Peyer's patch (tissue), 4 donors: ENCODE measurements around the gene ATF6.

ENCODE experiments used
- POLR2A ChIP-seq, 2 donors: fragments of 450-650 bp; IDR thresholded peaks; one replicate each; pipeline ENCODE4 v1.5.1; 2017; ENCODE audit warnings: antibody characterized with exemption in 2 of 2, mild to moderate bottlenecking in 2 of 2, moderate library complexity in 2 of 2
- TF ChIP-seq, protein P1 (sequence below), 6 experiments: fragments of 450-650 bp in 4 of 6; fragments of 200-600 bp in 2 of 6; sonication (generic) in 1 of 6; IDR thresholded peaks; one replicate each; pipeline ENCODE4 v1.5.1; 2017 to 2019; ENCODE audit warnings: antibody characterized with exemption in 6 of 6, mild to moderate bottlenecking in 3 of 6, moderate library complexity in 1 of 6

DNA sequence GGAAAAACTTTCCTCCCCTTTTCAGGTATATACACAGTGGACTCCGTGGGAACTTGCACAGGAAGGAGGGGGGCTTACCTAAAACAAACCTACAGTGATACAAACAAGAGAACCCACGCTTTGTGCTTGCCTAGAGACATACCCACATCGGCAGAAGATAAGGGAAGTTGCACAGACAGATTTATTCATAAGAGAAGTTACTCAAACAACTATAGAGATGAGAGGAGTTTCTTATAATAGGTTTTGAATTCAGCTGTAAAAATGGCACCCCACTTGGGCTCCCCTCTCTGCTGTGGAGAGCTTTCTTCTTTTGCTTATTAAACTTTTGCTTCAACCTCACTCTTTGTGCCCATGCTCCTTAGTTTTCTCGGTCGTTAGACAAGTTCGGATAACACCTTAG, 18.3 kb upstream of the ATF6 start:
- TF ChIP-seq, protein P1, sequence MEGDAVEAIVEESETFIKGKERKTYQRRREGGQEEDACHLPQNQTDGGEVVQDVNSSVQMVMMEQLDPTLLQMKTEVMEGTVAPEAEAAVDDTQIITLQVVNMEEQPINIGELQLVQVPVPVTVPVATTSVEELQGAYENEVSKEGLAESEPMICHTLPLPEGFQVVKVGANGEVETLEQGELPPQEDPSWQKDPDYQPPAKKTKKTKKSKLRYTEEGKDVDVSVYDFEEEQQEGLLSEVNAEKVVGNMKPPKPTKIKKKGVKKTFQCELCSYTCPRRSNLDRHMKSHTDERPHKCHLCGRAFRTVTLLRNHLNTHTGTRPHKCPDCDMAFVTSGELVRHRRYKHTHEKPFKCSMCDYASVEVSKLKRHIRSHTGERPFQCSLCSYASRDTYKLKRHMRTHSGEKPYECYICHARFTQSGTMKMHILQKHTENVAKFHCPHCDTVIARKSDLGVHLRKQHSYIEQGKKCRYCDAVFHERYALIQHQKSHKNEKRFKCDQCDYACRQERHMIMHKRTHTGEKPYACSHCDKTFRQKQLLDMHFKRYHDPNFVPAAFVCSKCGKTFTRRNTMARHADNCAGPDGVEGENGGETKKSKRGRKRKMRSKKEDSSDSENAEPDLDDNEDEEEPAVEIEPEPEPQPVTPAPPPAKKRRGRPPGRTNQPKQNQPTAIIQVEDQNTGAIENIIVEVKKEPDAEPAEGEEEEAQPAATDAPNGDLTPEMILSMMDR (IDR thresholded peaks at IDR 0.05), result no peak
- TF ChIP-seq POLR2A (IDR thresholded peaks at IDR 0.05), result no peak
